ENCODE measurements around the gene C1orf35.
A peak's percentile ranks its signal among the peaks of the same experiment; 100 is the strongest.

Gene C1orf35

GRCh38 chr1:228109962-228110488 lies 6.9 kb upstream of the C1orf35 start:
- peaks cover 45% of the 10 kb centered on the region for H3K4me1 Mint-ChIP-seq (ENCODE audit: low read depth)
- no peaks in the 10 kb centered on the region for H3K9me3 Mint-ChIP-seq
- peak overlapping the region; percentile 92 for H3K4me3 Mint-ChIP-seq
- H3K27ac Mint-ChIP-seq, result peak overlapping the region; percentile 90
- H3K27me3 Mint-ChIP-seq, result no peaks in the 10 kb centered on the region
- intact Hi-C loops (cut with micrococcal nuclease), result loop anchor here (1.0 to 10.0 kb wide), 5 partner anchors 27 to 375 kb away; partner anchors contain the start of genes ARF1, IBA57, RNF187 and TRIM11
- H3K36me3 Mint-ChIP-seq (ENCODE audit: low read depth), result peaks cover 41% of the 10 kb centered on the region

- H3K36me3 Mint-ChIP-seq (ENCODE audit: low read depth), result peaks cover 43% of the 10 kb centered on the region
- H3K27ac Mint-ChIP-seq, result peak within 1 kb of the TSS; percentile 90
- H3K4me1 Mint-ChIP-seq (ENCODE audit: low read depth), result peaks cover 52% of the 10 kb centered on the region
- H3K9me3 Mint-ChIP-seq, result no peaks in the 10 kb centered on the region
- intact Hi-C loops (cut with micrococcal nuclease), result loop anchor here (1.0 to 10.0 kb wide), 5 partner anchors 27 to 375 kb away; partner anchors contain the start of genes ARF1, IBA57, RNF187 and TRIM11
- no peaks in the 10 kb centered on the region for H3K27me3 Mint-ChIP-seq
- H3K4me3 Mint-ChIP-seq, result peak within 1 kb of the TSS; percentile 92
Measured at GRCh38 chr1:228109073-228109961, 6.2 kb upstream of the C1orf35 start, which contains the start of gene MRPL55. Gene MRPL55 (minus strand): TSS chr1:228109299. CDS start chr1:228108260, 1,039 bp downstream.

DNA sequence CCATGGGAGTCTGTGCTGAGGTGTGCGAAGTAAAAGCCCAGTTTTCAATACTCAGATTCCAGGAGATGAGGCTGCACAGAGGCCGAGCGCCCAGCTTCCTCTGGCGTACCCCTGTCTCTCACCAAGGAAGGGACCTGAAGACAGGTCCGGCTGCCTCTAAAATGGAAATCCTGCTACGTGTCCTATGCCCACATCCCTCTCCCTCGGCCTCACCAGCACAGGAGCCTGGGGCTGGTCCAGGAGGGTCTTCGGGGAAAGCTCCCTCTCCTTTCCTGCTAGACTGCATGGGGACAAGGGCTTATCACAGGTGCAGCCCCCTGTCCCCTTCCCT lies 5.6 kb upstream of the C1orf35 start:
- H3K4me3 Mint-ChIP-seq, result peak overlapping the region; percentile 92
- H3K36me3 Mint-ChIP-seq (ENCODE audit: low read depth), result peaks cover 43% of the 10 kb centered on the region
- peaks cover 58% of the 10 kb centered on the region for H3K4me1 Mint-ChIP-seq (ENCODE audit: low read depth)
- H3K9me3 Mint-ChIP-seq, result no peaks in the 10 kb centered on the region
- H3K27me3 Mint-ChIP-seq, result no peaks in the 10 kb centered on the region
- intact Hi-C loops (cut with micrococcal nuclease), result loop anchor here (1.0 to 10.0 kb wide), 5 partner anchors 26 to 376 kb away; partner anchors contain the start of genes ARF1, IBA57, RNF187 and TRIM11
- peak overlapping the region; percentile 90 for H3K27ac Mint-ChIP-seq

DNA sequence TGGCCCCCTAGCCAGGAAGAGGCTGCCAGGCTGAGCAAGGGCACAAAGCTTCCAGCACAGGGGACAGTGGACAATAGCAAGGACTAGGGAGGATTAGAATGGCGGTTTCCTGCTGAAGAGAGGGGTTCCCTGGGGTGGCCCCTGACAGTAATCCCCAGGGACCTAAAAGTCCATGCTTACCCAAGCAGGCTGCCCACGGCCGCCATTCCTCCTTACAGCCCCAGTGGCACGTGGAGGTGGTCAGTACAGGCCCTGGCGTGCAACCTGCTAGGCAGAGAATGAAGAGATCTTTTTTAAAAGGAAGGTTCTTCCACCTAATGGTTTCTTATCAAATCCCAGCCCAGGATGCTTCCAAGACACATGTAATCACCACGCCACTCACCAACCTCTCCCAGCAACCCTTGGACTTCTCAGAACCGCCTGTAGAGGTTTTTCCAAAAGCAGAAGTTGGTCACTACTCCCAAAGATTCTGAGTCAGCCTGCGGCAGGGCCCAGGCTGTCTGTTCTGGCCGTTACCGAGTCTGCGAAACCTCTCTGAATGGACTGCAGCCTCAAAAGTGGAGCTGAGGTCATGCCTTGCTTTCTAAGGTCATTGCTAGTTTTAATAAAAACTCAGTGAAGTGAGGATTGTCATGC lies 5.0 kb upstream of the C1orf35 start:
- Mint-ChIP-seq H3K27ac (peak overlapping the region; percentile 90), H3K36me3 (ENCODE audit: low read depth) (peaks cover 43% of the 10 kb centered on the region), H3K9me3 (no peaks in the 10 kb centered on the region), H3K4me3 (peak overlapping the region; percentile 92), H3K27me3 (no peaks in the 10 kb centered on the region), H3K4me1 (ENCODE audit: low read depth) (peaks cover 62% of the 10 kb centered on the region)
- intact Hi-C loops (cut with micrococcal nuclease), result loop anchor here (2.0 to 10.0 kb wide), 3 partner anchors 25 to 377 kb away; partner anchors contain the start of genes ARF1, RNF187 and TRIM11

GRCh38 chr1:228107636-228108035 lies 4.5 kb upstream of the C1orf35 start:
- peak overlapping the region; percentile 90 for H3K27ac Mint-ChIP-seq
- peaks cover 43% of the 10 kb centered on the region for H3K36me3 Mint-ChIP-seq (ENCODE audit: low read depth)
- peaks cover 62% of the 10 kb centered on the region for H3K4me1 Mint-ChIP-seq (ENCODE audit: low read depth)
- no peaks in the 10 kb centered on the region for H3K27me3 Mint-ChIP-seq
- intact Hi-C loops (cut with micrococcal nuclease), result loop anchor here (2.0 to 10.0 kb wide), 3 partner anchors 25 to 377 kb away; partner anchors contain the start of genes ARF1, RNF187 and TRIM11
- H3K9me3 Mint-ChIP-seq, result no peaks in the 10 kb centered on the region
- peak overlapping the region; percentile 92 for H3K4me3 Mint-ChIP-seq

DNA sequence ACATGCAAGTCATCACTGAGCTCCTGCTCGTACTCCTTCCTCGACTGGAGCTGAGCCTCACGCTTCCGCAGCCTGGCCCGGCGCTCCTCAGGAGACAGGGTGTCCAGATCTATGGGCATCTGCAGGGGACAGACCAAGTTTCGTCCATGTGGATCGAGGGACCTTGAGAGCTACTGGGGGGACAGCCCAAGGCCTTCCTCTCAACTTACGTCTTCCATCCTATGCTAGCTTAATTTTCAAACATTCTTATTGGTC lies 3.6 kb upstream of the C1orf35 start:
- no peaks in the 10 kb centered on the region for H3K9me3 Mint-ChIP-seq
- peaks cover 43% of the 10 kb centered on the region for H3K36me3 Mint-ChIP-seq (ENCODE audit: low read depth)
- H3K27ac Mint-ChIP-seq, result no peak overlapping the region
- intact Hi-C loops (cut with micrococcal nuclease), result loop anchor here (10.0 kb wide), 2 partner anchors 298 to 378 kb away; partner anchors contain the start of genes RNF187 and TRIM11
- H3K4me1 Mint-ChIP-seq (ENCODE audit: low read depth), result peaks cover 71% of the 10 kb centered on the region
- H3K4me3 Mint-ChIP-seq, result no peak overlapping the region
- H3K27me3 Mint-ChIP-seq, result no peaks in the 10 kb centered on the region

- peaks cover 76% of the 10 kb centered on the region for H3K4me1 Mint-ChIP-seq (ENCODE audit: low read depth)
- H3K27ac Mint-ChIP-seq, result peak overlapping the region; percentile 89
- peaks cover 47% of the 10 kb centered on the region for H3K36me3 Mint-ChIP-seq (ENCODE audit: low read depth)
- H3K4me3 Mint-ChIP-seq, result no peak overlapping the region
- H3K9me3 Mint-ChIP-seq, result no peaks in the 10 kb centered on the region
- H3K27me3 Mint-ChIP-seq, result no peaks in the 10 kb centered on the region
- intact Hi-C loops (cut with micrococcal nuclease), result loop anchor here (10.0 kb wide), 2 partner anchors 299 to 379 kb away; partner anchors contain the start of genes RNF187 and TRIM11
Measured at GRCh38 chr1:228105996-228106799, 3.1 kb upstream of the C1orf35 start.

GRCh38 chr1:228105270-228105995 lies 2.3 kb upstream of the C1orf35 start:
- Mint-ChIP-seq H3K9me3 (no peaks in the 10 kb centered on the region), H3K27ac (peak overlapping the region; percentile 89), H3K36me3 (ENCODE audit: low read depth) (peaks cover 55% of the 10 kb centered on the region), H3K4me3 (no peak overlapping the region), H3K4me1 (ENCODE audit: low read depth) (peaks cover 79% of the 10 kb centered on the region), H3K27me3 (no peaks in the 10 kb centered on the region)
- intact Hi-C loops (cut with micrococcal nuclease), result loop anchor here (10.0 kb wide), 2 partner anchors 299 to 379 kb away; partner anchors contain the start of genes RNF187 and TRIM11

GRCh38 chr1:228104526-228105269 lies 1.6 kb upstream of the C1orf35 start:
- H3K27me3 Mint-ChIP-seq, result no peaks in the 10 kb centered on the region

GRCh38 chr1:228101994-228102790 lies 933 bp downstream of the C1orf35 start:
- no peaks in the 10 kb centered on the region for H3K9me3 Mint-ChIP-seq
- peak overlapping the region; percentile 96 for H3K4me3 Mint-ChIP-seq
- no peaks in the 10 kb centered on the region for H3K27me3 Mint-ChIP-seq
- peak overlapping the region; percentile 89 for H3K27ac Mint-ChIP-seq
- peaks cover 77% of the 10 kb centered on the region for H3K4me1 Mint-ChIP-seq (ENCODE audit: low read depth)
- peaks cover 68% of the 10 kb centered on the region for H3K36me3 Mint-ChIP-seq (ENCODE audit: low read depth)
- intact Hi-C loops (cut with micrococcal nuclease), result loop anchor here (2.0 to 10.0 kb wide), 3 partner anchors 17 to 383 kb away; partner anchors contain the start of genes RNF187 and TRIM11

More at GRCh38 chr1:228104526-228105269, 1.6 kb upstream of the C1orf35 start:
- Mint-ChIP-seq H3K27ac (peak overlapping the region; percentile 89), H3K9me3 (no peaks in the 10 kb centered on the region), H3K4me1 (ENCODE audit: low read depth) (peaks cover 78% of the 10 kb centered on the region), H3K36me3 (ENCODE audit: low read depth) (peaks cover 59% of the 10 kb centered on the region), H3K4me3 (peak overlapping the region; percentile 39)
- intact Hi-C loops (cut with micrococcal nuclease), result loop anchor here (10.0 kb wide), 2 partner anchors 300 to 380 kb away; partner anchors contain the start of genes RNF187 and TRIM11

- H3K9me3 Mint-ChIP-seq, result no peaks in the 10 kb centered on the region
- peak overlapping the region; percentile 96 for H3K4me3 Mint-ChIP-seq
- peak overlapping the region; percentile 89 for H3K27ac Mint-ChIP-seq
- peaks cover 68% of the 10 kb centered on the region for H3K36me3 Mint-ChIP-seq (ENCODE audit: low read depth)
- intact Hi-C loops (cut with micrococcal nuclease), result loop anchor here (10.0 kb wide), 2 partner anchors 303 to 383 kb away; partner anchors contain the start of genes RNF187 and TRIM11
- no peaks in the 10 kb centered on the region for H3K27me3 Mint-ChIP-seq
- peaks cover 81% of the 10 kb centered on the region for H3K4me1 Mint-ChIP-seq (ENCODE audit: low read depth)
Measured at GRCh38 chr1:228101614-228101993, 1.5 kb downstream of the C1orf35 start.
